OCI-LY3 (cell line): ENCODE results near the gene YJU2.

Experiments used
- CTCF ChIP-seq: fragments of 200-600, 300-600 bp; sonication (generic); IDR thresholded peaks from 2 replicates; pipeline ENCODE4 v1.5.1; 2014; ENCODE audit warnings: antibody characterized with exemption, low read length, low read depth
- EZH2phosphoT487 ChIP-seq: fragments of 200-600 bp; shearing (Covaris generic); IDR thresholded peaks from 2 replicates; pipeline ENCODE4 v1.6.1; 2018; ENCODE audit warnings: antibody characterized with exemption, mixed run types, low read depth

- TF ChIP-seq CTCF (no peak), EZH2phosphoT487 (no peak)
Measured at GRCh38 chr19:4279267-4279529, 32.3 kb downstream of the YJU2 start.
